ENCODE measurements around the gene EFCAB3.
"Not testable (repeated sequence)": the region's sequence is repeated elsewhere in the genome, so short reads cannot be mapped to it uniquely, and the experiment has no call there.

Gene EFCAB3

DNA sequence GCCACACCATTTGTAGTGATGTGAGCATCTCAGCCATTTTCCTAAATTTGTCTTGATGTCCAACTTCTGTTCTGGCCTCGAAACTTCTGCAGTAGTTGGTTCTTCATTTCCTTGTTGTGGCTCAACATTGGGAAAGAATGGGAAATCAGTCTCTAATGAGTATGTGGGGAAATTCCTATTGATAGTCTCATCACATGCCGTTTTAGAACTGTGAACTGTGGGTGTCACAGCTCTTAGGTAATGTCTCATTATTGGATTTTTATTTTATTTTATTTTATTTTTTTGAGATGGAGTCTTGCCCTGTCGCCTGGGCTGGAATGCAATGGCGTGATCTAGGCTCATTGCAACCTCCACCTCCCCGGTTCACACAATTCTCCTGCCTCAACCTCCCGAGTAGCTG is 60.8 kb downstream of the EFCAB3 start:
- H3K27ac ChIP-seq, H3K27me3 ChIP-seq, H3K4me3 ChIP-seq, H4K20me1 ChIP-seq, H3K9me3 ChIP-seq, H3K4me1 ChIP-seq, H3K4me2 ChIP-seq, H3K9ac ChIP-seq: not testable (repeated sequence)
- peaks cover 68% of the 10 kb centered on the region for H3K36me3 ChIP-seq

- H3K4me3 ChIP-seq = no peak overlapping the region
- H3K9me3 ChIP-seq = no peaks in the 10 kb centered on the region
- no peak overlapping the region for H3K27ac ChIP-seq
- no peak overlapping the region for H3K9ac ChIP-seq
- no peaks in the 10 kb centered on the region for H4K20me1 ChIP-seq
- H3K27me3 ChIP-seq = no peaks in the 10 kb centered on the region
- H3K4me2 ChIP-seq = no peak overlapping the region
- TF ChIP-seq Cebpa-rat (IDR thresholded peaks at IDR 0.05) = no peak
- no peaks in the 10 kb centered on the region for H3K4me1 ChIP-seq
- peaks cover 82% of the 10 kb centered on the region for H3K36me3 ChIP-seq
Observed at GRCh38 chr17:62444063-62444462, 63.7 kb downstream of the EFCAB3 start.

- H3K4me2 ChIP-seq, H4K20me1 ChIP-seq, H3K27me3 ChIP-seq, H3K4me3 ChIP-seq, H3K4me1 ChIP-seq, H3K9ac ChIP-seq, H3K27ac ChIP-seq, H3K9me3 ChIP-seq: not testable (repeated sequence)
- H3K36me3 ChIP-seq = peaks cover 89% of the 10 kb centered on the region
Observed at GRCh38 chr17:62445791-62446190, 65.4 kb downstream of the EFCAB3 start.

GRCh38 chr17:62452195-62452594 is 71.8 kb downstream of the EFCAB3 start:
- H4K20me1 ChIP-seq, H3K27me3 ChIP-seq, H3K4me3 ChIP-seq, H3K9me3 ChIP-seq, H3K4me2 ChIP-seq, H3K27ac ChIP-seq, H3K9ac ChIP-seq: not testable (repeated sequence)
- peaks cover 30% of the 10 kb centered on the region for H3K4me1 ChIP-seq
- peaks cover 33% of the 10 kb centered on the region for H3K36me3 ChIP-seq

GRCh38 chr17:62453041-62453440 is 72.7 kb downstream of the EFCAB3 start:
- Histone ChIP-seq H3K4me2 (peak overlapping the region; percentile 63), H3K36me3 (peaks cover 25% of the 10 kb centered on the region), H3K4me1 (peaks cover 30% of the 10 kb centered on the region), H3K27ac (peak overlapping the region; percentile 64; the same call in 1 of the 2 replicates)
- not testable (repeated sequence) for H3K27me3 ChIP-seq, H4K20me1 ChIP-seq, H3K4me3 ChIP-seq, H3K9me3 ChIP-seq, H3K9ac ChIP-seq

- peak overlapping the region; percentile 63 for H3K4me2 ChIP-seq
- peak overlapping the region; percentile 7; the same call in 1 of the 2 replicates for H3K9ac ChIP-seq
- 0 out of 2 replicates have a peak overlapping the region, but pooled peaks have one; percentile 4 for H3K4me3 ChIP-seq
- not testable (repeated sequence) for H4K20me1 ChIP-seq, H3K27me3 ChIP-seq, H3K9me3 ChIP-seq
- H3K4me1 ChIP-seq = peaks cover 30% of the 10 kb centered on the region
- peaks cover 19% of the 10 kb centered on the region for H3K36me3 ChIP-seq
- peak overlapping the region; percentile 64 for H3K27ac ChIP-seq
Observed at GRCh38 chr17:62453656-62454055, 73.3 kb downstream of the EFCAB3 start.

GRCh38 chr17:62454111-62454510 is 73.8 kb downstream of the EFCAB3 start:
- Histone ChIP-seq H3K4me3 (0 out of 2 replicates have a peak overlapping the region, but pooled peaks have one; percentile 4), H3K36me3 (peaks cover 14% of the 10 kb centered on the region; the same call in 1 of the 2 replicates), H3K9ac (peak overlapping the region; percentile 7; the same call in 1 of the 2 replicates), H3K4me1 (peaks cover 30% of the 10 kb centered on the region), H3K4me2 (peak overlapping the region; percentile 63), H3K27ac (peak overlapping the region; percentile 64)
- not testable (repeated sequence) for H3K9me3 ChIP-seq, H4K20me1 ChIP-seq, H3K27me3 ChIP-seq

DNA sequence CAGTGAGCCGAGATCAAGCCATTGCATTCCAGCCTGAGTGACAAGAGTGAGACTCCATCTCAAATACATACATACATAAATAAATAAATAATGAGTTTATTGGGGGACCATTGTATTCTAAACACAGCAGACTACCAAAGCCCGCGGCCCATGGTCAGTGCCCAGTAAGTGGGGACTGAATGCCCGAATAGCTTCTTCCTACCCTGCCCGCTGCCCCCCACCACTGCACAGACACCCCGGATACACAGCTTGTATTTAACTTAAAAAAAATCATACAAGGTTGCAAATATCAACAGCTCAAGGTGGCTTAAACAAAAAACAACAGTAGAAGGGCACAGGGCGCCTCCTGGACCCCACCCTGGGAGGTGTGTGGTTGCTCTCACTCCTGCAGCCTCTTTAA is 75.7 kb downstream of the EFCAB3 start:
- Histone ChIP-seq H3K9ac (no peak overlapping the region), H3K4me2 (no peak overlapping the region)

GRCh38 chr17:62458483-62458882 is 78.1 kb downstream of the EFCAB3 start:
- not testable (repeated sequence) for H3K27ac ChIP-seq, H3K4me2 ChIP-seq, H3K9me3 ChIP-seq, H3K4me3 ChIP-seq, H3K9ac ChIP-seq, H4K20me1 ChIP-seq, H3K27me3 ChIP-seq, H3K36me3 ChIP-seq
- H3K4me1 ChIP-seq = peaks cover 30% of the 10 kb centered on the region

More for the DNA sequence above, 75.7 kb downstream of the EFCAB3 start:
- no peaks in the 10 kb centered on the region for H3K9me3 ChIP-seq
- H3K27ac ChIP-seq = no peak overlapping the region
- H3K4me1 ChIP-seq = peaks cover 30% of the 10 kb centered on the region
- no peaks in the 10 kb centered on the region for H3K27me3 ChIP-seq
- H3K4me3 ChIP-seq = no peak overlapping the region
- H4K20me1 ChIP-seq = no peaks in the 10 kb centered on the region
- H3K36me3 ChIP-seq = no peaks in the 10 kb centered on the region
- no peak for TF ChIP-seq Cebpa-rat (IDR thresholded peaks at IDR 0.05)

- peaks cover 11% of the 10 kb centered on the region for H3K4me1 ChIP-seq
- H3K9me3 ChIP-seq, H4K20me1 ChIP-seq, H3K27me3 ChIP-seq, H3K4me2 ChIP-seq, H3K36me3 ChIP-seq, H3K4me3 ChIP-seq, H3K9ac ChIP-seq, H3K27ac ChIP-seq: not testable (repeated sequence)
Observed at GRCh38 chr17:62464422-62464821, 84.1 kb downstream of the EFCAB3 start.

GRCh38 chr17:62465271-62465670 is 84.9 kb downstream of the EFCAB3 start:
- H3K4me2 ChIP-seq, H3K9ac ChIP-seq, H3K27me3 ChIP-seq, H3K4me3 ChIP-seq, H3K27ac ChIP-seq, H3K9me3 ChIP-seq, H4K20me1 ChIP-seq, H3K36me3 ChIP-seq: not testable (repeated sequence)
- peaks cover 19% of the 10 kb centered on the region for H3K4me1 ChIP-seq

Measured in BLaER1 (cell line).